HG03342 (cell line): ENCODE results near the gene ARHGEF17.
A peak's percentile ranks its signal among the peaks of the same experiment; 100 is the strongest.

Experiments
- ATAC-seq: cut with Tn5 transposase; IDR thresholded peaks from one replicate; pipeline ENCODE4 v1.9.1; 2021; ENCODE audit warnings: mild to moderate bottlenecking, moderate library complexity; ENCODE audit not compliant: unreplicated experiment

ARHGEF17 gene

DNA sequence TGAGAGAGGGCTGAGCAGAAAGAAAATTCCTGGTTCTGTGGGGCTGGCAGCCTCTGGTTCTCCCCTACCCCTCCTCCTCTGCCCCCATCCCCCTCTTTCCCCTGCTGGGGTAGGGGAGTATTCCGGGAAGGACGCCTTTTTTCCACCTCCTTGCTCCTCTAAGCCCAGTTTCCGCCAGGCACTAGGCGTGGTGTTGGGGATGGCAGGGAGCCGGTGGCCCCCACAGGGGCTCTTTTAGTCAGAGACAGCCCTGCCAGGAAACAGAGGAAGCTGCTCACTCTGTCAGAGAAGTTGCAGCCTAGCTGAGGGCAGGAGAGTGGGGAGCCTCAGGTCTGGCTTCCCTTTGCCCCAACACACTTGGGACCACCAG, 15.6 kb upstream of the ARHGEF17 start:
- no peak for ATAC-seq

DNA sequence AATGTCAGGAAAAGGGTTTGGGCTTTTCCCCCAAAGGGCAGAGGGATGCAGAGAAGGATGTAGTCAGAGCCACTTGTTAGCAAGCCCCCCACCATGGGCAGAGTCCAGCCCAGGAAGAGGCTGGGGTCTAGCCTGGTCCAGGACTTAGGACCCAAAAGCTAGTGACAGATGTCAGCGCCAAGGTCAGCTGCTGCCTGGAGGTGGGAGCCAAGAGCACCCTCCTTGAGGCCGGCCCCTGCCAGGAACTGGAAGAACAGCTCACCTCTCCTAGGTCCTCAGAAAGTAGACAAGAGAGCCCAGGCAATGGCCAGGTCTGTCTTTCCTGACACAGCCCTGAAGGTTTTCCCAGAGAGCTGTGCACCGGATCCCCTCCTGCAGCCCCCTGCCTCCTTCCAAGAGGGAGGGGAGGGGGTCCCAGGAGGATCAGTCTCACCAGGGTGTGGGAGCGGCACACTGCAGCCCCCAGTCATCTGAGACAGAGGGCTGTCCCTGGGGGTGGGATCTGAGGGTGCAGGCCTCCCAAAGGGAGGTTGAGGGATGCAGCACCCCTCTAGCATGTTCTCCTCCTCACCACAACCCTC, 14.6 kb upstream of the ARHGEF17 start:
- no peak for ATAC-seq

DNA sequence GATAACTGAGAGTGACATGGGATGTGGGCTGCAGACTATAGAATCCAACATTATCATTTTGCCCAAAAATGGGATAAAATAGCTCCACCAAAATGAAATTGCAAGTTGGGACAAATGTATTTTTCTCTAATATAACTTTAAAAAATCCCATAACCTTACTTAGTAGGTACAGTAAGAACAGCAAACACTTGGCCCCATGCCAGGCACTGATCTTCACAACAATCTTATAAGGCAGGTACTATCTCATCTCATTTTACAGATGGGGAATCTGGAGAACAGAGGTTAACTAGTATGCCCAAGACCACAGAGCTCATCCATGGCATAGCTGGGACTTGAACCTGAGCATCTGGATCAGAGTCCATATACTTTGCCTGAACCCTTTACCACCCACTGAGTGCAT, 13.5 kb upstream of the ARHGEF17 start:
- no peak for ATAC-seq

DNA sequence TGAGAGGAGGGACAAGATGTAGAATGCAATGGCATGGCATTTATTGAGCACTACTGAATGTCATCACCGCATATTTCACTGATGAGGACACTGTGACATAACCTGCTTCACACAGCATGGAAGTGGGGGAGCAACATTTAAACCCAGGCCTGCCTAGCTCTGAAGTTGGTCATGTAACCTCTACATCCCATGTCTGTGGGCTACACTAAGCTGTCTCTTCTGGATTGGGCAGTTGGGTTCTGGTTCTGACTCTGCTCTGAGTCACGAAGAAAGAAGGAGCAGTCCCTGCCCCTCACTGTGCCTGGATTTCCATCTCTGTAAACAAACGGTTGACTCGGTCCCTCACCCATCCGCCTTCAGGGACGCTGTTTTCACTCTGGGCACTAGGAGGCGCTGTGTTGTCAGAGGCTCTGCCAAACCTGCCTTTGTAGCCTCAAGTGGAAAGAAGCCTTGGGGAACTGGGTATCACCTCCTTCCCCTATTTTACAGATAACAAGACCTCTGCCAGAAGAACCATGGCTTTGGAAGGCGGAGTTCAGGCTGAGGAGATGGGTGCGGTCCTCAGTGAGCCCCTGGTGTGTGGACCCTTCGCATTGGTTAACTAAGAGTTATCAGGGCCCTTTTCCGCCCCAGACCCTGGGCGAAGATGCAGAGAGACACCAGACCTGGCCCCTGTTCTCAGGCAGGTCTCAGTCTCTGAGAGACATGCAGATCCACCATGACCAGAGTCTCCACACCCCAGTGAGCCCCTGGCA, 12.7 kb upstream of the ARHGEF17 start:
- ATAC-seq, result peak; percentile 62

DNA sequence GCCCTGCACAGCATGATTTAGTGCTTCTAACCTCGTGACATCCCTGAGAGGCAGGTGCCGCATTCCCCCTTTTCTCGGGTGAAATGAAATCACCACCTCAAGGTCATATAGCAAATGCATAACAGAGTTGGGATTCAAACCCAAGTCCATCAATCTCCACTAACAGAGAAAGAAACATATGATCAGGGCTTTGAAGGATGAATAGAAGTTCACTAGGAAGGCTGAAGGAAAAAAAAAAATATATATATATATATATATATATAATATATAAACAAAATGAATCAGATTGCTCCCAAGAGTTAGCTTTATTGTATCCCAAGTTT, 12.1 kb upstream of the ARHGEF17 start:
- ATAC-seq, result no peak

DNA sequence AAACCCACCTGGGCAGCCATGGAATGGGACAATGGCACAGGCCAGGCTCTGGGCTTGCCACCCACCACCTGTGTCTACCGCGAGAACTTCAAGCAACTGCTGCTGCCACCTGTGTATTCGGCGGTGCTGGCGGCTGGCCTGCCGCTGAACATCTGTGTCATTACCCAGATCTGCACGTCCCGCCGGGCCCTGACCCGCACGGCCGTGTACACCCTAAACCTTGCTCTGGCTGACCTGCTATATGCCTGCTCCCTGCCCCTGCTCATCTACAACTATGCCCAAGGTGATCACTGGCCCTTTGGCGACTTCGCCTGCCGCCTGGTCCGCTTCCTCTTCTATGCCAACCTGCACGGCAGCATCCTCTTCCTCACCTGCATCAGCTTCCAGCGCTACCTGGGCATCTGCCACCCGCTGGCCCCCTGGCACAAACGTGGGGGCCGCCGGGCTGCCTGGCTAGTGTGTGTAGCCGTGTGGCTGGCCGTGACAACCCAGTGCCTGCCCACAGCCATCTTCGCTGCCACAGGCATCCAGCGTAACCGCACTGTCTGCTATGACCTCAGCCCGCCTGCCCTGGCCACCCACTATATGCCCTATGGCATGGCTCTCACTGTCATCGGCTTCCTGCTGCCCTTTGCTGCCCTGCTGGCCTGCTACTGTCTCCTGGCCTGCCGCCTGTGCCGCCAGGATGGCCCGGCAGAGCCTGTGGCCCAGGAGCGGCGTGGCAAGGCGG, 11.4 kb upstream of the ARHGEF17 start:
- ATAC-seq, result no peak

DNA sequence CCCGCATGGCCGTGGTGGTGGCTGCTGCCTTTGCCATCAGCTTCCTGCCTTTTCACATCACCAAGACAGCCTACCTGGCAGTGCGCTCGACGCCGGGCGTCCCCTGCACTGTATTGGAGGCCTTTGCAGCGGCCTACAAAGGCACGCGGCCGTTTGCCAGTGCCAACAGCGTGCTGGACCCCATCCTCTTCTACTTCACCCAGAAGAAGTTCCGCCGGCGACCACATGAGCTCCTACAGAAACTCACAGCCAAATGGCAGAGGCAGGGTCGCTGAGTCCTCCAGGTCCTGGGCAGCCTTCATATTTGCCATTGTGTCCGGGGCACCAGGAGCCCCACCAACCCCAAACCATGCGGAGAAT, 10.9 kb upstream of the ARHGEF17 start:
- ATAC-seq, result no peak

DNA sequence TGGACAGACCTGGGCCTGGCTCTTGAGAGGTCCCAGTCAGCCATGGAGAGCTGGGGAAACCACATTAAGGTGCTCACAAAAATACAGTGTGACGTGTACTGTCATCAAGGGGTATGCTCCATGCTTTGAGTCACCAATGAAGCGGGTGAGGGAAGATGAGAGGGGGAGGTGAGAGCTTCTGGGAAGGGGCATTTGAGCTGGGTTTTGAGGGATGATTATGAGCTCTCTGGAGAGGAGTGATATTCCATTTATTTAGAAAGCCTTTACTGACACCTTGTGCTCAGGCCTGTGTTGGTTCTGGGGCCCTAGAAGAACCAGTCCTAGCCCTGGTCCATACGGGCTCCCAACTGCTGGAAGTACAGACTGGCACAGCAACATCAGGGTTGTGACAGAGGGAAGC, 10.4 kb upstream of the ARHGEF17 start:
- ATAC-seq, result no peak

DNA sequence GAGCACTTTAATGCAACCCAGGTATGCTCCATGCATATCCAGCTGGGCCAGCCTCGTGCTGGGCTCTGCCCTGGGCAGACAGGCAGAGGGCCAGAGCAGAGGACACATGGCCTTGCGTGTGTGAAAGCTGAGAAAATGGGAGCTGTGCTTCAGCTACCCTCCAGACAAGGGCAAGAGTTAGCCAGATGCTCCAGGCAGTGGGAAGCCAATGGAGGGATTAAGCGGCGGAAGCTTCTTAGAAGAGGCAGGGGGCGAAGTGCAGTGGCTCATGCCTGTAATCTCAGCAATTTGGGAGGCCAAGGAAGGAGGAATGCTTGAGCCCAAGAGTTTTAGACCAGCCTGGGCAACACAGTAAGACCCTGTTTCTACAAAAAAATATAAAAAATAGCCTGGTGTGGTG, 9.8 kb upstream of the ARHGEF17 start:
- no peak for ATAC-seq

DNA sequence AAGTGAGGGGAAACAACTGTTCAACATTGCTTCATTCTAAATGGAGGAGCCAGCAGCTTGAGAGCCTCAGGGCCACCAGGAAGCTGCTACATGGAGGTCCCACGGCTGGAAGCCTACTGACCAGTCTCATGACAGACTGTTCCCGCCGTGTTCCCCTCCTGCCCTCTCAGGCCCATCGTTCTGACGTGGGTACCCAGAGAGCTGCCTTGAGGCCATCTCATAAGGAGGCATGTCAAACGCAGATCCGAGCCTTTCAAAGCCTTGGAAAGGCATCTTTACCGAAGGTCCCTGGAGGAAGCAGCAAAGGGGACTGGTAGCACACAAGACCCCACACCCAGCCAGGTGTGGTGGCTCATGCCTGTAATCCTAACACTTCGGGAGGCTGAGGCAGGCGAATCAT, 8.3 kb upstream of the ARHGEF17 start:
- ATAC-seq, result no peak

DNA sequence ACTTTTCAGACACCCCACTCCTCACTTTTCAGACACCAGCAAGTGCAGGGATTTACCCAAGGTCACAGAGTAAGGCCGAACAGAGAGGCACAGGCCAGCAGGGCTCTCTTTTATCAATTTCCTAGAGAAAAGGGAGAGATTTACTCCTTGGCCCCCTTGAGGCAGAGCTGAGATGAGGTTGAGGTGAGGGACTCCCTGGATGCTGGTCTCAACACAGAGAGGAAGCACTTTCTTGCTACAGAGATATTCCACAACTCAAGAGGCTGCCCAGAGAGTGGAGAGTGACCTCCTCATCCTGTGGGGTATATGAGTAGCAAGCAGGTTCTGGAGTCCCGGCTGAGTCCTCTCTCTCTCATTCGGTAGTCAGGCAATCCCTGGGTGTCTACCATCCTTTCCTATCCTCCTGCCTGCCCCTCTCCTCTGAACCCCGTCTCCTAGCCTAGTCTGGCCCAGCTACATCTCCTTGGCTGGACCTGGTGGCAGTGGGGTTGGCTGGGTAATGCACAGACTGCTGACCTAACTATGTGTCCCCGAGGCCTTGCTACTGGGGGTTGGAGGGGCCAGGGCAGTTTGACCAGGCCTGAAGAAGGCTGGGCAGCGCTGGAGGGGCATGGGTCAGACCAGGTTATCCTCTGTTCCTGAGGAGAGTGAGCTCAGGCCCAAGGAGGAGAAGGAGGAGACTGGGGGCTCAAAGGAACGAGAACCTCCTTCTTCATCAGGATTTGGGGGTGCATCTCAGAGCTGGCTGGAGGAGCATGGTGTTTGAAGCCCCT, 1.8 kb upstream of the ARHGEF17 start:
- ATAC-seq, result no peak

DNA sequence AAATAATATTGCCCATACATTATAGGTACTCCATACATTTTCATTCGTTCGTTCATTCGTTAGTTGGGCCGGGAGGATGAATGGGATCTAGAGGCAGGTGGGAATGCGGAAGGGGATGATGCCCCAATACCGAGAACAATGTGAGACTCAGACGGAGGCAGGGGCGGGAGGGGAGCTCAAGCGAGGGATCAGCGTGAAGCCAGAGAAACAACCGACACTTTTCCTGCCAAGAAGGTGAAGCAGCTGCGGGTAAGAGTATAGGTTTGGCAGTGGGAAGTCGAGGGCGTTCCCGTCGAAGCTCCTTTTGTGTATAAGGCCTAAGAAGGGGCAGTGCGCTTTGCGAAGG, 1.1 kb upstream of the ARHGEF17 start:
- no peak for ATAC-seq

DNA sequence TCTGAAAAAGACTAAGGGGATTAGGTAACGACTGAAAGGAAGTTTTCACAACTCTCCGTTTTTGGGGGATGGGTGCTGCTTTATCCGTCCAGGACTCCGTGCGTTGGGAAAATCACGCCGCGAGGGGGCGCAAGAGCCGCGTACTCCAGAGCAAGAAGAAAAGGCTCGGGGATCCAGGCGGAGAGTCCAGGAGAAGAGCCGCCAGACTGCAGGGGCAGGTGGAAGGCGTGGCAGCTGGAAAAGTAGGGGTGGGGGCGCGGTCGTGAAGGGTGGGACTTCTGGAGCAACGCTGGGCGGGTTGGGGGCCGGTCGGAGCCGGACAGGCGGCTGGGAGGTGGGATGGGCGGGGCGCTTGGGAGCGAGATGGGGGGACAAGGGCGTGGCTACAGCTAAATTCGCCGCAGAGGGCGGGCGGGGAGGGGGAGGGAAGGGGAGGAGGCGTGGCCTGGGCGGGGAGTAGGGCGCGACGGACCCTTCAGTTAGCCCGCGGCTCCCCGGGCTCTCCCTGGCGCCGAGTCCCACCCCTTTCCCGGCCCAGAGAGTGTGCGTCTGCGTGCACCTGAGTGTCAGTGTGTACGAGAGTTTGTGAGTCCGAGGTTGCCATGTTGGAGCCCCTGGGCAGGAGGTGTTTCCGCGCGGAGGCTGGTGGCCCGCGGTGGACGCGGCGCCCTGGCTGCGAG, 613 bp upstream of the ARHGEF17 start:
- peak; percentile 49 for ATAC-seq

DNA sequence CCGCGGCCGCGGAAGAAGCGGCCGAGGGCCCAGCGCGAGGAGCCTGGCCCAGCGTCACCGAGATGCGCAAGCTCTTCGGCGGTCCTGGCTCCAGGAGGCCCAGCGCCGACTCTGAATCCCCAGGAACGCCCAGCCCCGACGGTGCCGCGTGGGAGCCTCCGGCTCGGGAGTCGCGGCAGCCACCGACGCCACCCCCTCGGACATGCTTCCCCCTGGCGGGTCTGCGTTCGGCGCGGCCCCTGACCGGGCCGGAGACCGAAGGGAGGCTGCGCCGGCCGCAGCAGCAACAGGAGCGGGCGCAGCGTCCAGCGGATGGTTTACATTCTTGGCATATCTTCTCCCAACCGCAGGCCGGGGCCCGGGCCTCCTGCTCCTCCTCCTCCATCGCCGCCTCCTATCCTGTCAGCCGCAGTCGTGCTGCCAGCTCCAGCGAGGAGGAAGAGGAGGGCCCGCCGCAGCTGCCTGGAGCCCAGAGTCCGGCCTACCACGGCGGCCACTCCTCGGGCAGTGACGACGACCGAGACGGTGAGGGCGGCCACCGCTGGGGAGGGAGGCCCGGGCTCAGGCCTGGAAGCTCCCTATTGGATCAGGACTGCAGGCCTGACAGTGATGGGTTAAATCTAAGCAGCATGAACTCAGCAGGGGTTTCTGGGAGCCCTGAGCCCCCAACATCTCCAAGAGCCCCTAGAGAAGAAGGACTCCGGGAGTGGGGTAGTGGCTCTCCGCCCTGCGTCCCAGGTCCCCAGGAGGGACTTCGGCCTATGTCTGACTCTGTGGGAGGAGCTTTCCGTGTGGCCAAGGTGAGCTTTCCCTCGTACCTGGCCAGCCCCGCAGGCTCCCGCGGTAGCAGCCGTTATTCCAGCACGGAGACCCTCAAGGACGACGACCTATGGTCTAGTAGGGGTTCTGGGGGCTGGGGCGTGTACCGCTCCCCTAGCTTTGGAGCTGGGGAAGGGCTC, 1.2 kb downstream of the ARHGEF17 start:
- no peak for ATAC-seq

DNA sequence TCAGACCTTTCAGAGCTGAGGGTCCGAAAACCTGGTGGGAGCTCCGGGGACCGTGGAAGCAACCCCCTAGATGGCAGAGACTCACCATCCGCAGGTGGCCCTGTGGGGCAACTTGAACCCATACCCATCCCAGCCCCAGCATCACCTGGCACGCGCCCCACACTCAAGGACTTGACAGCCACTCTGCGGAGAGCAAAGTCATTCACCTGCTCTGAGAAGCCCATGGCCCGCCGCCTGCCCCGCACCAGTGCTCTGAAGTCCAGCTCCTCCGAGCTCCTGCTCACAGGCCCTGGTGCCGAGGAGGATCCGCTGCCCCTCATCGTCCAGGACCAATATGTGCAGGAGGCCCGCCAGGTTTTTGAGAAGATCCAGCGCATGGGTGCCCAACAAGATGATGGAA, 2.0 kb downstream of the ARHGEF17 start:
- no peak for ATAC-seq

DNA sequence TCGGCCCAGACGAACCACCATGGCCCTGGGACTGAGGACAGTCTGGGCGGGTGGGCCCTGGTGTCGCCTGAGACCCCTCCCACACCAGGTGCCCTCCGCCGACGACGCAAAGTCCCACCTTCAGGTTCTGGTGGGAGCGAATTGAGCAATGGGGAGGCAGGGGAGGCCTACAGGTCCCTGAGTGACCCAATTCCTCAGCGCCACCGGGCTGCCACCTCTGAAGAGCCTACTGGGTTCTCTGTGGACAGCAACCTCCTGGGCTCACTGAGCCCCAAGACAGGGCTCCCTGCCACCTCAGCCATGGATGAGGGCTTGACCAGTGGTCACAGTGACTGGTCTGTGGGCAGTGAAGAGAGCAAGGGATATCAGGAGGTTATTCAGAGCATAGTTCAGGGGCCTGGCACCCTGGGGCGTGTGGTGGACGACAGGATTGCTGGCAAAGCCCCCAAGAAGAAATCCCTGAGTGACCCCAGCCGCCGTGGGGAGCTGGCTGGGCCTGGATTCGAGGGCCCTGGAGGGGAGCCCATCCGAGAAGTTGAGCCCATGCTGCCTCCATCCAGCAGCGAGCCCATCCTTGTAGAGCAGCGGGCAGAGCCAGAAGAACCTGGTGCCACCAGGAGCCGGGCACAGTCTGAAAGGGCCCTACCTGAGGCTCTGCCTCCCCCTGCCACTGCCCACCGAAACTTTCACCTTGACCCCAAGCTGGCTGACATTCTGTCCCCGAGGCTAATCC, 2.8 kb downstream of the ARHGEF17 start:
- no peak for ATAC-seq

DNA sequence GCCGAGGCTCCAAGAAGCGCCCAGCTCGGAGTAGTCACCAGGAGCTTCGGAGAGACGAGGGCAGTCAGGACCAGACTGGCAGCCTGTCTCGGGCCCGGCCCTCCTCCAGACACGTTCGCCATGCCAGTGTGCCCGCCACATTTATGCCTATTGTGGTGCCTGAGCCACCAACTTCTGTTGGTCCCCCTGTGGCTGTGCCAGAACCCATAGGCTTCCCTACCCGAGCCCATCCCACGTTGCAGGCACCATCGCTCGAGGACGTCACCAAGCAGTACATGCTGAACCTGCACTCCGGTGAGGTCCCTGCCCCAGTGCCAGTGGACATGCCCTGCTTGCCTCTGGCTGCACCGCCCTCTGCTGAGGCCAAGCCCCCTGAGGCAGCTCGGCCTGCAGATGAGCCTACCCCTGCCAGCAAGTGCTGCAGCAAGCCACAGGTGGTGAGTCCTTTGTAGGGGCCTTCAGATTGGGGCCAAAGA, 3.4 kb downstream of the ARHGEF17 start:
- no peak for ATAC-seq

DNA sequence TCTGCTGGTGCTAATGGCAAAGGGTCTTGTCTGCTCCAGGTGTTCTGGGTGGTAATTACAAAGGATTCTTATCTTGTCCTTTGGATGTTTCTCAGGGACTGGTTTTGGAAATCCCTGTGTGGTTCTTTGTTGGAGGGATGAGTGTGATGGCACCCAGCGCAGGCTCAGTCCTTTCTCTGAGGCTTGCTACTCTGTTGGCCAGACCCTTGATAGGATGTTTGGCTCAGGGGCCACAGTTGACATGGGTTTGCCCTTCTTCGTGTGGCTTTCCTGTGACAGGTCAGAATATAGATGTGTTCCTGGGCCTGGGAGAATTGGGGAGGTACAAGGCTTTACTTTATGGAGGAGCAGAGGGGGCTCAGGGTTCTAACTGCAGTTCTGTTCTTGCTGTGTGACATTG, 4.0 kb downstream of the ARHGEF17 start:
- ATAC-seq, result no peak

DNA sequence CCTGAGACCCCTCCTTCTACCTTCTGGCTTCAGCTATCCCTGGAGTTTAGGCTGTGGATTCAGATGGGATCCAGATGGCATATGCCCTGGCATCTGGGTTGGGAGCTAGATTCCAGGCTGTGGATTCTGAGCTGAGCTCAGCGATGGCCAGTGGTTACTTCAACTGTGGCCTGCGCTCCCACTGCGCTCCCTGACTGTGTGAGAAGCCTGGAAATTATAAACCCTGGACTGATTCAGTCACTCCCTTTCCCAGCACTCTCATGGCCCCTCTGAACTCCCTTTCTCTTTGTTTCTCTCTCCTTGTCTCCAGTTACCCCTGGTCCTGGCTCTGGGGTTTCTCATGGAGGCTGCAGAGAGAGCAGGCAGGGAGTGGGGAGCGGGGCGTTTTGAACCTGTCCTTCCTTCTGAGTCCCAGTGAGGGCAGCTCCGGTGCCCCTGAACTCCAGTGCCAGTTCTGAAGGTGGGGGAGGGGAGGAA, 4.8 kb downstream of the ARHGEF17 start:
- ATAC-seq, result no peak
